HG03025 (cell line): Measurements from ENCODE around the gene SRRM5.

Source experiments
- ATAC-seq: cut with Tn5 transposase; IDR thresholded peaks from one replicate; pipeline ENCODE4 v1.9.1; 2021; ENCODE audit warnings: mild to moderate bottlenecking, moderate library complexity; ENCODE audit not compliant: unreplicated experiment, low FRiP score

Gene SRRM5

DNA sequence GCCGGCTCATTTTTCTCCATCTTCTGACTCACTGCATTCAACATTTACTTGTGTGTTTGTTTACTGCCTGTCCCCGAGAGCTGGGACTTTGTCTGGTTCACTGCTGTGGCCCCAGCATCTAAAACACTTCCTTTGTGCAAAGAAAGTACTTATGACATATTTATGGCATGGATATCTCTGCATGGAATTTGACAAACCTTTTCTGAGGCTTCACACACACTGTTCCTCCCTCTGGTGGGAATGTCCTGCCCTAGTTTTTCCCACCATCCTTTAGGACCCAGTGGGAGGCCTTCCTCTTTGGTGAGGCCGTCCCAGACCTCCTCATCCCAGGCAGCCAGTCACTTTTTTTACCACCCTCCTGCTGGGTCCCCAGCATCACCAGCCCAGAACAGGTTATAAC is 1.4 kb upstream of the SRRM5 start:
- ATAC-seq = no peak

DNA sequence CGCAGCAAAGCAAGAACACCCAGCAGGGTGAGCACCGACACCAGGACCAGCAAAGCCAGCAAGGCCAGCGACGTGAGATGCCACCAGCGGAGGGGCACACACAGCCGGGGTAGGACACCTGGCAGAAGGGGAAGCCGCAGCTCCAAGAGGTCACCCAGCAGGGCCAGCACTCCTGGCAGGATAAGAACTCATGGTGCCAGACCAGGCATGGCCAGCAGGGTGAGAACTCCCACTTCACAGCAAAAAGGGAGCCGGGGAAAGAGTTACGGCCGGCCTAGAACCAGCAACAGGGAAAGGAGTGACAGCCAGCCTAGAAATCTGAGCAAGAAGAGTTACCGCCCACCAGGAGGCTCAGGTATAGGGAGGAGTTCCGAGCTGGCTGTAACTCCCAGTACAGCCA is 486 bp downstream of the SRRM5 start:
- ATAC-seq = no peak

DNA sequence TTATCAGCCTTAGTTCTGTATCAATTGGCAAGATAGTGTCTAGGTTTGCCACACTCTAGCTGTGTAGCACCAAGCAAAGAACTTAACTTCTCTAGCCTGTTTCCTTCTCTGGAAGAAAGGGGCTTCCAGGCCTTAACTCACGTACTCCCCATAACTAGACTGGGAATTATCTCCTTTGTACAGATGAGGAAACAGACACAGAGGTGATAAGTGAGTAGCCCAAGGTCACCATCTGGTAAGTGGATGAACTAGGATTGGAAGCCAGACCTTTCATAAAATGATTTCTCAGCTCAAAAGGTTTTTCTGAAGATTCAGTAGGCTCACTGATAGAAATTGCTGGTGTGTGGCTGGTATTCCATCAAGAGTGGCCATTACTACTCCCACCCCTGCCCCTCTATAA is 4.4 kb downstream of the SRRM5 start:
- no peak for ATAC-seq

DNA sequence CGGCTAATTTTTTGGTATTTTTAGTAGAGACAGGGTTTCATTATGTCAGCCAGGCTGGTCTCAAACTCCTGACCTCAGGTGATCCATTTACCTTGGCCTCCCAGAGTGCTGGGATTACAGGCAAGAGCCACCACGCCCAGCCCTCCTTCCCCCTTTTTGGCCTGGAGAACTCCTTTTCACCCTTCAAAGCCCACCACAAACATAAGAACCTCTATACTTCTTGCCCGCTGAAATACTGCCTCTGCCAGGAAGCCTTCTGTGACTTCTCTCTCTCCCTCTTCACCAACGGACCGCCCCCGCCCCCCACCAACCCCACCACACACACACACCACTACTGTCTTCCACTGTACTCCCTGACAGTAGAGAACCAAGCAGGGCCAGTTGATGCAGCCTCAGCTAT is 5.1 kb downstream of the SRRM5 start:
- ATAC-seq = no peak

DNA sequence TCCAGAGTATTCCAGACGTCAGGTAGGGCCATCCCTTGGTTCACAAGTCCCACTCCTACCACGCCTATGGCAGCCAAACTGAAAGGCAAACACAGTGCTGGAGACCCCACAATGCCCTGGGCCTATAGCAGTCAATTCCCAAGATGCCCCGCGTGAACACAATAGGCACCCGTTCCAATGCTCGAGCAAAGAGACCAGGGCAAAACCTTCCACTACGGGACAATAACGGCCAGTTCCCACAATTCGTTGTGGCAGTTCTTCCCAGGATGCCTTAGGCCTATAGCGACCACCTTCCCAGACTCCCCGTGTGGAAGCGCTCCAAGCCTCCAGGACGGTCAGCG is 7.0 kb downstream of the SRRM5 start:
- peak; percentile 12 for ATAC-seq

DNA sequence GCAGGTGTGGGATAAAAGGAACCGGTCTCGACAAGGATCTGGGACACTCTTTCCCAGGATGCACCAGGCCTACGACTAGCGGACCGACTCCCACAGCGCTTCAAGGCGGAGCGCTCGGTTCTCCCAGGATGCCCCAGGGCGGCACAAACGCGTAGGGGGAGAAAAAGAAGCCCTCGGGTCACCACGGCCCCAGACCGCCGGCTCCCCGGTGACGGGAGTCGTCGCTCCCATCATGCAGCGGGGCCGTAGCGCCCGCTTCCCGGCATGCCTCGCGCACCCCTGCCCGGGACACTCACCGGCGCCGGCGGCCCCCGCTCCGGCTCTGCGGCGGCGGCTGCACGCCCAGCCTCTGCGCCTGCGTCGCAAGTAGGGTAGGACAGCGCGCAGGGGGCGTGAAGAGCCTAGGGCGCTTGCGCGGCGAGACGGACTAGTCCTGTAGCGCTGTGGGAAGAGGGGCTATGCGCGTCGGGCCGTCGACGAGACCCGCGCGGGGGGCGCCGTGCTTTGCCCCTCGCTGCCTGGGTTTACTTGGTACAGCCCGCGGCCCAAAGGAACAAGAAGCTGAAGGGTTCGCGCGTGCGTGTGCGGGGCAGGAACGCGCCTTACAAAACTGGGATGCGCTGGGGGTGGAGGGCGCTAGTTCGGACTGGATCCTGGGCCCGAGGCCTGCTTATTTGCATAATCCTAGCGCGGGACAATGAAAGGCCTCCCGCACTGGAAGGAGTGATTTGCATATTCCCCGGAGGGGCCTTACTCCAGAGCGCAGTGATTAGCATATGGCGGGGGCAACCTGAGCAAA is 7.6 kb downstream of the SRRM5 start, which contains the start of gene ZNF428:
TSS of gene ZNF428 (minus strand) at position 368 of the 799 bp plus-strand sequence. CDS start 5,325 bp downstream, outside the sequence.
- peak; percentile 71 for ATAC-seq

GRCh38 chr19:43620061-43621001 is 8.4 kb downstream of the SRRM5 start:
- ATAC-seq = no peak

DNA sequence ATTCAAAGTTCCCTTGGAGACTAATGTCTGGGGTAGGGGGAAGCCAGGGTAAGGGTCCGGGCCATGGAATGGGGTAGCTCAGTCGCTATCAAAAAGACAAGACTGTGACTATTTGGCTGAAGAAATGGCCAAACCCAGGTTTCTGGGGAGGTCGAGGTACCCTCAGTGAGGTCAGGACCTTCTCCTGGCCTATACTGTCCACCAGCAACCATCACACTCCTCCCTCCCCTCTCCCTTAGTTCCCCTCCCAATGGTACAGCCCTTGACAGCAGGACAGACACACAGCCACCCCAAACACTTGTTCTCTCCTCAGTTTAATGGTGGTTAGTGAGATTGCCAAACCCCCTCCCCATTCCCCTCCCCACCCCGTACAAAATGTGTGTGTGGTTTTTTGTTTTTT is 10.2 kb downstream of the SRRM5 start:
- no peak for ATAC-seq

DNA sequence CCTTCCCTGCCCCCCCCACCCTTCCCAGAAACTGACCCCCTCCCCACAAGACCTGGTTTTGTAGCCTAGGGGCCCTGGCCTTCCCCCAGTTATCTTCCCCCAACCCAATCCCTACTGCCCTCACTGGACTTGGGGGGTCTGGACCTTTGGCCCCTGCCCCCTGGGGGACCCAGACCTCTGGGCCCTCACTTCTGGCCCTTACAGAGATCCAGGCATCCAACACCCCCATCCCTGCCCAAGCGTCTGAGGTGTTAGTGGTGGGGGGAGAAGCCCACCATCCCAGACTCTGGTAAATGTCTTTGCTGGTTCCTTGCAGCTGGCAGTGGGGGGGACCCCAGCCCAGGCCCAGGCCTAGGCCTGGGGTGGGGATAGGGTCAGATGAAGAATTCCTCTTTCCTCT is 11.1 kb downstream of the SRRM5 start:
- no peak for ATAC-seq

DNA sequence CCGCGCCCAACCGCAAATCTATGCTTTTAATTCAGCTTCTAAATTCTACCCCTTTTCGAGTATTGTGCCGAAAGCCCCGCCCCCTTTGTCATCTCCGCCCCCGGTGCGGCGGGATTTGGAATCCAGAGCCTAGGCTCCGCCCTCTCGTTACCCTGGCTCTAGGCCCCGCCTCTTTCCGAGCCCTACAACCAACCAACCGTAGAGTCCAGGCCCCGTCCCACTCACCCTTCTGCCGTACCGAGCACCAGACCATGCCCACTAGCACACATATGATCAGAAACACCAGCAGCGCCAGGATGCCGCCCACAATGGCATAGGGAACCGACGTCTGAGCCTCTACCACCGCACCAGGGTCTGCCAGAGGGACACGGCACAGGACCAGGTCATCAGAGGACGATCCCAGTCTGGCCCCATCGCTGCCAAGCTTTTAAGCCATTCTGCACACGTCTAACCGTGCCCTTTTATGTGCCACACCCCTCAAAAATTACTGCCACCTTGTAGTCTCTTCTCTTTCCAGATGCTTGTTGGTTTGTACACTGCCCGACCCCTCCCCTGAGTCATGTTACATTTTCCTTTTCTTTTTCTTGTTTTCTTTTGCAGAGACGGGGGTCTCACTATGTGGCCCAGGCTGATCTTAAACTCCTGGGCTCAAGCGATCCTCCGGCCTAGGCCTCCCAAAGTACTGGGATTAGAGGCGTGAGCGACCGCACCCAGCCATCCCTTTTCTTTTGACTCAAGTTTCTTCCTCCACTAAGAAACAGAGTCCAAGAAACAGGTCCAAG is 12.2 kb downstream of the SRRM5 start:
- ATAC-seq = no peak

DNA sequence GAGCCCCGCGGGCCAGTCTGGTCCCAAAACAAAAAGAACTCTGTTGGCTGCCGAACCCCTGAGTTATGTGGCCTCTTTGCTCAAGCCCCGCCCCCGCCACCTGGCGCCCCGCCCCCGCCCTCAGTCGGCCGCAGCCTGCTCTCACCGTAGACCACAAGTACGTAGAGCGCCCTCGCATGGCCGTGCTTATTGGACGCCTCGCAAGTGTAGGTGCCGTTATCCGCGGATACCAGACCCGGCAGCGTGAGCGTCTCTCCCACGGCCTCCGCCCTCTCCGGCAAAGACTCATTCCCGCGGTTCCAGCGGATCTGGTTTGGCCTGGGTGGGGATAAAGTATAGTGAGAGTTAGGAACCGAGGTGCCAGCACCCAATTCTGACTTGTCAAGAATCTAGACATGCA is 13.0 kb downstream of the SRRM5 start:
- ATAC-seq = no peak

- ATAC-seq = no peak
These were observed 14.2 kb downstream of the SRRM5 start for GRCh38 chr19:43625918-43626579.

- ATAC-seq = no peak
These were observed 14.9 kb downstream of the SRRM5 start for GRCh38 chr19:43626838-43627237.

DNA sequence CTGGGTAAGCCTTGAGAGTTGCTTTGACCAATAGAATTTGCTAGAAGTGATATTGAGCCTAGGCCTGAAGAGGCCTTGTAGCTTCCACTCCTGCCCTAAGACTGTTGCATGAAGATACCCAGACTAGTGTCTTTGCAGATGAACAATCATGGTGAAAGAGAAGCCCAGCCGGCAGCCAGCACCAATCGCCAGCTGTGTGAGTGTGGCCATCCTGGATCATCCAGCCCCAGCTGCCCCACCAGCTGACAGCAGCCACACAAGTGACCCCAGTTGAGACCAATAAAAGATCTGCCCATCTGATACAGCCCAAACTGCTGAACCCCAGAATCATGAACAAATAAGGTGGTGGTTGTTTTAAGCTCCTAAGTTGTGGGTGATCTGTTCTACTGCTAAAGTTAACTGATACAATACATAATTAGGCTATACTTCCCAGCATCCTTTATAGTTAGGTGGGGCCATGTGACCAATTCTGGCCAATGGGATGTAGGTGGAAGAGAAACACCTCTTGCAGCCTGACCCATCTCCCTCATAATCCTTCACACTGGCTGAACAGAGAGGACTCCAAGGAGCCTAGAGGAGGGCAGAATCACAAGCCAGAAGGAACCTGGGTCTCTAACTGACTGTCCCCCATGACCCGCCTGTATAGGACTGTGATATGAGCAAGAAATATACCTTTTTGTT is 16.9 kb downstream of the SRRM5 start:
- no peak for ATAC-seq

DNA sequence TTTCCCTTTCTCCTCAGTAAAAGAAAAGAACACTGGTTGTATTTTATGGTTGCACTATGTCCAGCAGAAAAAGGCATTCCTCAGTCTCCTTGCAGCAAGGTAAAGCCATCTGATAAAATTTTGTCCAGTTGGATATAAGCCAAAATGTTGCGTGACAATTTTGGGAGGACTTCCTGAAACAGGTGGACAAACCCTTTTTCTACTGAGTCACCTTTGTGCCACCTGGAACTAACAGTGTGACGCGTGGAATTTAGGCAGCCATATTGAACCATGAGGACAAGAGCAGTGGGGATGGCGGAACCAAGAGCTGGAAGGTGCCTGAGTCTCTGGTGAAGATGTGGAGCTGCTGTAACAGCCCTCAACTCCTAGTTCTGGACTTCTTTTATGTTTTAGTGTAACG is 19.6 kb downstream of the SRRM5 start:
- no peak for ATAC-seq

DNA sequence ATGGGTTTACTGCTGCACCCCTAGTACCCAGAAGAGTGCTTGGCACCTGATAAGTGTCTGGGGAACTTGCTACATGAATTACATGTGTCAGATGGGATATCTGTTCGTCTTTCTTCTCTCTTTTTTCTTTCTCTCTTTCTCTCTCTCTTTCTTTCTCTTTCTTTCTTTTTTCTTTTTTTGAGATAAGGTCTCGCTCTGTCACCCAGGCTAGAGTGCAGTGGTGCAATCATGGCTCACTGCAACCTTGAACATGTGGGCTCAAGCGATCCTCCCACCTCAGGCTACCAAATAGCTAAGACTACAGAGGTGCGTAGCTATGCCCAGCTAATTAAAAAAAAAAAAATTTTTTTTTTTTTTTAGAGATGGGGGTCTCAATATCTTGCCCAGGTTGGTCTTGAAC is 21.6 kb downstream of the SRRM5 start:
- ATAC-seq = no peak

DNA sequence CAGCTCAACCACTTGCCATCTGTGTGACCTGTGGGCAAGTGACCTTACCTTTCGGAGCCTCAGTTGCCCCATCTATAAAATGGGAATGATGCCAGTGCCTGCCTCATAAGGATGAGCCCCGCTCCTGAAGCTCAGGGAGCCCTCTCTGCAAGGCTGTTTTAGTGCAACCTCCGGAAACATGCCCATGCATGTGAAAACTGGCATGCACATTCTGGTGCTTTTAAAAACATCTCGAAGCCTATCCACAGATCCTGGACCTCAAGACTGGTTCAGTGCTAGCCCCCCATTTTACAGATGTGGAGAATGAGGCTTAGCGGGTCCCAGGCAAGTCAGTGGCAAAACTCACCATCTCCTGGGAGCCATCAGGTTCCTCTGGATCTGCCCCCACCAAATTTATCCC is 22.2 kb downstream of the SRRM5 start:
- no peak for ATAC-seq

DNA sequence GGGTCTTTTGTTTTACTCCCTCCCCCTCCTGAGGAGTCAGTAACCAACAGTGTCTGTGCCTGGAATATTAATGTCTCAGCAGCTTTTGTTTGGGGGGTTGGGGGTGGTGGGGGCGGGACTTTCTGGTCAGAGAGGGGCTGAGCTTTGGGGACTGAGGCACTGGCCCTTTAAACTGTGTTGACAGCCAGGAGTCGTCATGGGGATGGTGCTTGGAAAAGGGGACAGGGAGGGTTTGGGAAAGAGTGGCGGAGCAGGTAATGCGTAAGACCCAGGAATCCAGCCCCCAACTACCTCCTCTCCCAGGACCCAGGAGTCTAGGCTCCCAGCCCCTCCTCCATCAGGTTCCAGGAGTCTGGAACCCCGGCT is 22.6 kb downstream of the SRRM5 start:
- ATAC-seq = no peak

GRCh38 chr19:43634872-43635560 is 23.1 kb downstream of the SRRM5 start:
- ATAC-seq = no peak
